ENCODE data around the gene GPRIN1. TPM values are rescaled to one million over a fixed set of nuclear protein-coding genes. Genes with fewer than 3 reads are reported as not detected.

GPRIN1 gene
- total RNA-seq, 4 donors from 2014 or later: 0.24 to 0.75 (median 0.30) TPM

DNA sequence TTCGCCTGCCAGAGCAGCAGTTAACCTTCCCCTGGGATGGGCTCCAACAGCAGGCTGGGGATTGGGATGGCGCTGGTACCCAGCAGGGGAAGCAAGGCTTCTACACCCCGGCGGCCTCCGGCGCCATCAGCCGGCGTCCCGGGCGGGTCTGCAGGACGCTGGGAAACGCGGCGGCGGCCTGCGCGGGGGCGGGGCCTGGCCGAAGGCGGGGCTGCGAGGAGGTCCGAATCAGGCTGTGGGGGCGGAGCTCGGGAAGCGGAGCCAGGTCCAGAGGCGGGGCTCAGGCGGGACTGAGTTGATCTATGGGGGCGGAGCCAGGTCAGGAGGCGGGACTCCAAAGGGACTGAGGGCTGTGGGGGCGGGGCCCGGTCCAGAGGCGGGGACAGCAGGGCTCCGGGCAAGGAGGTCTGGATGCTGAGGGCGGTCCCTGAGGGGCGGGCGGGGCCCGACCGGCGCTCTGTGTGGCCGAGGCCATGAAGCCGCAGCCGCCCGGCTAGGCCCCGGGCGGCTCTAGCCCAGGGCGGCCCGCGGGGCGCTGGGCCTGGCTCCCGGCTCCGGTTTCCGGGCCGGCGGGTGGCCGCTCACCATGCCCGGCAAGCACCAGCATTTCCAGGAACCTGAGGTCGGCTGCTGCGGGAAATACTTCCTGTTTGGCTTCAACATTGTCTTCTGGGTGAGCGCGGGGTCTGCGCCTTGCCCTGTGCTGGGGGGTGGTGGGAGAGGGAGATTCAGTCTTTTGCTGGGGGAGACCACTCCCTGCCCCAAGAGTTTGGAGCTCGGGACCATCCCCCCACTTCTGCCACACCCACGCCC lies 37.3 kb upstream of the GPRIN1 start, which contains the start of gene TSPAN17:
TSS of gene TSPAN17 (plus strand) at position 455 of the 813 bp plus-strand sequence. CDS start at position 587, 132 bp downstream.
- peak in 1 of 2 donors; percentile 67 for TF ChIP-seq POLR2A (IDR thresholded peaks at IDR 0.05)
- TF ChIP-seq, protein P1, sequence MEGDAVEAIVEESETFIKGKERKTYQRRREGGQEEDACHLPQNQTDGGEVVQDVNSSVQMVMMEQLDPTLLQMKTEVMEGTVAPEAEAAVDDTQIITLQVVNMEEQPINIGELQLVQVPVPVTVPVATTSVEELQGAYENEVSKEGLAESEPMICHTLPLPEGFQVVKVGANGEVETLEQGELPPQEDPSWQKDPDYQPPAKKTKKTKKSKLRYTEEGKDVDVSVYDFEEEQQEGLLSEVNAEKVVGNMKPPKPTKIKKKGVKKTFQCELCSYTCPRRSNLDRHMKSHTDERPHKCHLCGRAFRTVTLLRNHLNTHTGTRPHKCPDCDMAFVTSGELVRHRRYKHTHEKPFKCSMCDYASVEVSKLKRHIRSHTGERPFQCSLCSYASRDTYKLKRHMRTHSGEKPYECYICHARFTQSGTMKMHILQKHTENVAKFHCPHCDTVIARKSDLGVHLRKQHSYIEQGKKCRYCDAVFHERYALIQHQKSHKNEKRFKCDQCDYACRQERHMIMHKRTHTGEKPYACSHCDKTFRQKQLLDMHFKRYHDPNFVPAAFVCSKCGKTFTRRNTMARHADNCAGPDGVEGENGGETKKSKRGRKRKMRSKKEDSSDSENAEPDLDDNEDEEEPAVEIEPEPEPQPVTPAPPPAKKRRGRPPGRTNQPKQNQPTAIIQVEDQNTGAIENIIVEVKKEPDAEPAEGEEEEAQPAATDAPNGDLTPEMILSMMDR (IDR thresholded peaks at IDR 0.05): peak in 3 of 6 experiments; percentile 18 to 35 (median 27)
- WGBS, 2 donors: 1% methylated on average over 25 of the region's 63 CpGs; no CpG with 5 or more reads in 1 of the 2 donors
- peaks cover 12 to 17% of the 10 kb centered on the region in 2 donors for H3K4me1 ChIP-seq

DNA sequence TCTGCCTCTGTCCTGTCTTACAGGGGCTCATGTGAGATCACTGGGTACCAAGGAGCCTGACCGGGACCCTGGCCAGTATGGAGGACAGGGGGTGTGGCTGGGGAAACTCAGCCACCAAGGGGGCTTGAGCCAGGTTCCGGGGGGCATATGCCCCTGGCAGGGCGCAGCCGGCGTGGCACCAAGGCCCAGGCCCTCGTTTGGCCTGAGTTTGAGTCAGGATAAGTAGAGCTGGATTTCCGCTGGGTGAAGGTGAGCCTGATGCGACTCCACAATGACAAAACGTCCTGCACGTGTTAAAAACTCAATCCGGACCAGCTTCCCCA lies 36.7 kb upstream of the GPRIN1 start:
- intact Hi-C loops (cut with DNase I): loop anchor here (10.0 kb wide), 1 partner anchor 202 kb away; the partner anchor contains the start of gene FAF2
- DNase-seq: no peak
- peak overlapping the region in 2 of 3 donors; percentile 31 to 38 for H3K27ac ChIP-seq
- H3K4me1 ChIP-seq: peaks cover 12 to 17% of the 10 kb centered on the region in 2 donors
- H3K27me3 ChIP-seq: no peaks in the 10 kb centered on the region
- TF ChIP-seq POLR2A (IDR thresholded peaks at IDR 0.05): no peak
- TF ChIP-seq, protein P1 (IDR thresholded peaks at IDR 0.05): no peak
- no peaks in the 10 kb centered on the region for H3K9me3 ChIP-seq
- H3K4me3 ChIP-seq (replicated peaks in 1 of 3): peak overlapping the region in 1 of 3 donors; percentile 89
- no peaks in the 10 kb centered on the region for H3K36me3 ChIP-seq
- 20 to 60% methylated on average over 2 to 11 of the region's 11 CpGs for WGBS, 2 donors

More for the DNA sequence above, 37.3 kb upstream of the GPRIN1 start, which contains the start of gene TSPAN17:
- H3K36me3 ChIP-seq: no peaks in the 10 kb centered on the region
- H3K27ac ChIP-seq: peak within 1 kb of the TSS in 2 of 3 donors; percentile 43 to 61
- peak; percentile 100 for DNase-seq
- intact Hi-C loops (cut with DNase I): loop anchor here (10.0 kb wide), 1 partner anchor 202 kb away; the partner anchor contains the start of gene FAF2
- peak within 1 kb of the TSS; percentile 26 to 89 (median 43) for H3K4me3 ChIP-seq (replicated peaks in 1 of 3)
- no peaks in the 10 kb centered on the region for H3K27me3 ChIP-seq
- H3K9me3 ChIP-seq: no peaks in the 10 kb centered on the region

DNA sequence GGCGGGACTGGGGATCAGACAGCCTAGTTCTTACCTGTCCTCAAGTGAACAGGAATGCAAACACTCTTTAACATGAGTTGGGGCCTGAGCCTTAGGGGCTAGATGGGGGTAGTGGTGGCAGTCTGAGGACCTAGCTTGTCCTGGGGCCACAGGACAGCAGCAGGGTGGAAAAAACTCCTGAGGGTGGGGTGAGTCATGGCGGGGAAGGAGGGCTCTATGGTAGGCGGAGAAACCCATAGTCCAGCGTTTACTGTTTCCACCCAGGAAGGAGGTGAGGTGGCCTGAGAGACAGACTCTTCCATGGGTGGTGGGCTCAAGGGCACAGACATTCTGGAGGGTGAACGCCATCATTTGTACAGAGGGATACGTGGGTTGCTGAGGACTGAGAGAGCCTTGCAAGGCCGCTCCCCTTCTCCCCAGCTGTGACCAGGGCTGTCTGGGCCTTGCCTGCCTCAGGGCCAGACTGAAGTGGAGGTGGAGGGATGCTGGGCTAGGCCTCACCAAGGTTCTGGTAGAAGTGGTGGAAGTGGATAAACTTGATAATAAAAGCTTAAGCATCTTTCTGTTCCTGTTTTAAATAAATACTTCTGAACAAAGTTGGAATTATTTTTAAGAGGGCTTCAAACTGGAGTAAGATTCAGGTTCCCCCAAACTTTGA lies 36.2 kb upstream of the GPRIN1 start:
- WGBS, 2 donors: 96 to 97% methylated on average over 7 of the region's 7 CpGs
- Histone ChIP-seq H3K9me3 (no peaks in the 10 kb centered on the region), H3K27me3 (no peaks in the 10 kb centered on the region), H3K27ac (peak overlapping the region in 1 of 3 donors; percentile 38), H3K4me1 (peaks cover 12 to 17% of the 10 kb centered on the region in 2 donors), H3K4me3 (replicated peaks in 1 of 3) (no peak overlapping the region), H3K36me3 (no peaks in the 10 kb centered on the region)
- TF ChIP-seq, protein P1 (IDR thresholded peaks at IDR 0.05): no peak
- no peak for TF ChIP-seq POLR2A (IDR thresholded peaks at IDR 0.05)
- intact Hi-C loops (cut with DNase I): loop anchor here (10.0 kb wide), 1 partner anchor 201 kb away; the partner anchor contains the start of gene FAF2
- DNase-seq: no peak

DNA sequence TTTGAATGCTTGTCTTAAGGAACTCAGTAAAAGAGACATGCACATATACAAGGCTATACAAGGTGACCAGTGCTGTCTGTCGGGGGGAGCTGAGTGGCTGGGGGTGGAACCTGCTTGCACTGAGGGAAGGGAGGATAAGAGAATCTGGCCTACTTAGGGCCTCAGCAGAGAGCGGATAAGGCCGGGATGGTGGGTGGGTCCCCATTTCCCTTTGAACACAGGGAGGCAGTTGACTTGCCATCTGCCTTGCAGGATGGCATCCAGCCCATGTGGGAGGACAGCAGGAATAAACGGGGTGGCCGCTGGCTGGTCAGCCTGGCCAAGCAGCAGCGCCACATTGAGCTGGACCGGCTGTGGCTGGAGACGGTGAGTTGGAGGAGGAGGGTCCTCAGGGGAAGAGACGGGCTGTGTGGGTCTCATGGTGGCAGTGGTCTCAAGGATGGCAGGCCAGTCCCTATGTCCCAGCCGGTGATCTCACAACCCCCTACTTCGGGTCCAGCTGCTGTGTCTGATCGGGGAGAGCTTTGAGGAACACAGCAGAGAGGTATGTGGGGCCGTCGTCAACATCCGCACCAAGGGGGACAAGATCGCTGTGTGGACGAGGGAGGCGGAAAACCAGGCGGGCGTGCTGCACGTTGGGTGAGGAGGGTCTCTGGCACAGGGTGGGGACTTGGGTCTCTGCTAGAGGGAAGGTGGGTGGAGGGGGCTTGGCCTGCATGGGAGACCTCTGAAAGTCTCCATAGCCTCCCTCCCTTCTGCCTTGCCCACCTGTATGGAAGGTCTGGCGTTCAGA lies 35.1 kb upstream of the GPRIN1 start:
- no peak for DNase-seq
- Histone ChIP-seq H3K36me3 (no peaks in the 10 kb centered on the region), H3K27ac (no peak overlapping the region), H3K27me3 (no peaks in the 10 kb centered on the region), H3K9me3 (no peaks in the 10 kb centered on the region), H3K4me3 (replicated peaks in 1 of 3) (no peak overlapping the region), H3K4me1 (peaks cover 12 to 17% of the 10 kb centered on the region in 2 donors)
- no peak for TF ChIP-seq POLR2A (IDR thresholded peaks at IDR 0.05)
- WGBS, 2 donors: 90 to 92% methylated on average over 22 of the region's 22 CpGs
- intact Hi-C loops (cut with DNase I): loop anchor here (10.0 kb wide), 1 partner anchor 200 kb away; the partner anchor contains the start of gene FAF2

DNA sequence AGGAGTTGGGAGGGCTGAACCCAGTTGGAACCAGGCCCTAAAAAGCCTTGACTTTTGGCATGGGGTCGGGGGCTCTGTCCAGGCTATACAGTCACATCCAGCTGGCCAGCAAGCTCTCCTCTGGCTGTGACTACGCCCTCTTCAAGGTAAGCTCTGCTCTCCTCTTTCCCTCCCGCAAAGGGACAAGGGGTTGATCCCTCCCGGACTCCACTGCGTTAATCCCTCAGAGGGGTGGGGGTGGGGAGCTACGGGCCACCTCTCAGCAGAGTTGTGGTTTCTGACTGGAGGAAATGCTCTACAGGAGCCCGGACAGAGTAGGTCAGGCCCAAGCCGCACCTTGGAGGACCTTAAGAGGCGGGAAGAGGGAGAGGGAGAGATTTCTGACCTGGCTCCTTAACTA lies 34.3 kb upstream of the GPRIN1 start:
- intact Hi-C loops (cut with DNase I): loop anchor here (10.0 kb wide), 1 partner anchor 199 kb away; the partner anchor contains the start of gene FAF2
- no peaks in the 10 kb centered on the region for H3K9me3 ChIP-seq
- no peak overlapping the region for H3K4me3 ChIP-seq (replicated peaks in 1 of 3)
- TF ChIP-seq POLR2A (IDR thresholded peaks at IDR 0.05): no peak
- TF ChIP-seq, protein P1 (IDR thresholded peaks at IDR 0.05): no peak
- 68% methylated on average over 6 to 9 of the region's 9 CpGs for WGBS, 2 donors
- no peak overlapping the region for H3K27ac ChIP-seq
- H3K4me1 ChIP-seq: peaks cover 12 to 17% of the 10 kb centered on the region in 2 donors
- H3K36me3 ChIP-seq: no peaks in the 10 kb centered on the region
- no peaks in the 10 kb centered on the region for H3K27me3 ChIP-seq
- DNase-seq: no peak

Measured in thyroid gland (tissue), 4 donors.